Ascending aorta (tissue), 2 donors: ENCODE measurements around the gene GADD45G. TPM values are rescaled to one million over a fixed set of nuclear protein-coding genes. Genes with fewer than 3 reads are reported as not detected.

ENCODE experiments used
- DNase-seq, 2 donors: peaks; one replicate each; pipeline ENCODE4 v3.0.0-alpha.2; 2019; ENCODE audit warnings: low spot score in 2 of 2
- H3K27ac ChIP-seq, 2 donors: fragments of 200-600 bp; sonication (generic); one replicate each; pipeline ENCODE4 v1.5.1; 2016 to 2017; ENCODE audit warnings: mild to moderate bottlenecking in 1 of 2
- H3K27me3 ChIP-seq: fragments of 200-600 bp; sonication (generic); one replicate; pipeline ENCODE4 v1.5.1; 2017
- H3K36me3 ChIP-seq, 2 donors: fragments of 200-600 bp; sonication (generic); one replicate each; pipeline ENCODE4 v1.5.1; 2016
- H3K4me1 ChIP-seq, 2 donors: fragments of 200-600 bp; sonication (generic); one replicate each; pipeline ENCODE4 v1.5.1; 2016 to 2017; ENCODE audit warnings: mild to moderate bottlenecking in 1 of 2
- H3K4me3 ChIP-seq, 2 donors: fragments of 200-600 bp; sonication (generic); one replicate each; pipeline ENCODE4 v1.5.1; 2016 to 2017; ENCODE audit warnings: mild to moderate bottlenecking in 1 of 2
- H3K9me3 ChIP-seq, 2 donors: fragments of 200-600 bp; sonication (generic); one replicate each; pipeline ENCODE4 v1.5.1; 2016
- intact Hi-C: fragments of 100-400 bp; cut with DNase I; formaldehyde crosslinking; loops from one replicate; pipeline ENCODE4 v1.15.1; 2023
- total RNA-seq: library from RNA; depleted of rRNA; stranded (reverse); fragments of >200 nt; gene quantifications from one replicate; pipeline ENCODE4 v1.1.0, GENCODE V29; 2016
- TF ChIP-seq, protein P1 (sequence below), 3 experiments: fragments of 200-600 bp in 2 of 3; fragments of 450-650 bp in 1 of 3; sonication (generic) in 2 of 3; IDR thresholded peaks; one replicate each; pipeline ENCODE4 v1.5.1; 2016 to 2019; ENCODE audit warnings: antibody characterized with exemption in 3 of 3, mild to moderate bottlenecking in 1 of 3, moderate library complexity in 1 of 3

Gene GADD45G
- total RNA-seq, 1 donor from 2014 or later: 4.6 TPM

DNA sequence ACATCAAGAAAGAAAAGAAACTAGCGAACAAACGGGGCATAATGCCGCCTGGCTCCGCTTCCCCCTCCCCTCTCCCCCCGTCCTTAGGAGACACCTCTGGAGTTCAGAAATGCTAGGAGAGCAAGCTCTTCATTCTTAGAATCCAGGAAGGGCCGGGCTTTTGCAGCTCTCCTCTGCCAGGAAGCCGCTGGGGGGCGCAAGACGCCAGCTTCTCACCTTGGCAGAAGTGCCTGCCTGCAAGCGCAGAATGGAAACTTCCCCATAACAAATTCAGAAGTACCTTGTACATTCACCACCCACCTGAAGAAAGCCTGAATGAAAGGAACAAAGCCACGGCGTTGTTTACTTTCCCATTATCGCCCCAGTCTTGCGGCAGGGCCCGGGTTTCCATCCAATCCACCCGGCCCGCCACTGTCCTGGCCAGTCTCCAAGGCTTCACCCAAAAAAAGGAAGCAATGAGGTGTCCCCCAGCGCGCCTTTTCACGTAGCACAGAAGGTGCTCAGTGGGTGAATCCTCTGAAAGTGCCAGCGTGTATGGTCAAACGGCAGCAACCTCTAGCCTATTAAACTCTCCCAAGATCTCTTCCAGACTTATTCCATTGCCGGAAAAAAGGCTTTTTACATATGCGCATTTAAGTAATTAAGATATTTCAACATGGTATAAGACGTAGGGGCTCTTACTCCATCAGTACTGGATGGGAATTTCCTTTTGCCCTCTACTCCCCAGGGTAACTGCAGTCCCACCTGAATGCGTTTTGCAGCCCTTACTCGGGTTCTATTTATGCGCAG is 1.6 kb upstream of the GADD45G start:
- Histone ChIP-seq H3K4me3 (peak overlapping the region; percentile 81 to 91), H3K4me1 (peaks cover 9 to 24% of the 10 kb centered on the region in 2 donors), H3K9me3 (no peaks in the 10 kb centered on the region), H3K27ac (peak overlapping the region; percentile 97), H3K36me3 (no peaks in the 10 kb centered on the region), H3K27me3 (no peaks in the 10 kb centered on the region)
- DNase-seq: peak; percentile 43 to 92
- TF ChIP-seq, protein P1, sequence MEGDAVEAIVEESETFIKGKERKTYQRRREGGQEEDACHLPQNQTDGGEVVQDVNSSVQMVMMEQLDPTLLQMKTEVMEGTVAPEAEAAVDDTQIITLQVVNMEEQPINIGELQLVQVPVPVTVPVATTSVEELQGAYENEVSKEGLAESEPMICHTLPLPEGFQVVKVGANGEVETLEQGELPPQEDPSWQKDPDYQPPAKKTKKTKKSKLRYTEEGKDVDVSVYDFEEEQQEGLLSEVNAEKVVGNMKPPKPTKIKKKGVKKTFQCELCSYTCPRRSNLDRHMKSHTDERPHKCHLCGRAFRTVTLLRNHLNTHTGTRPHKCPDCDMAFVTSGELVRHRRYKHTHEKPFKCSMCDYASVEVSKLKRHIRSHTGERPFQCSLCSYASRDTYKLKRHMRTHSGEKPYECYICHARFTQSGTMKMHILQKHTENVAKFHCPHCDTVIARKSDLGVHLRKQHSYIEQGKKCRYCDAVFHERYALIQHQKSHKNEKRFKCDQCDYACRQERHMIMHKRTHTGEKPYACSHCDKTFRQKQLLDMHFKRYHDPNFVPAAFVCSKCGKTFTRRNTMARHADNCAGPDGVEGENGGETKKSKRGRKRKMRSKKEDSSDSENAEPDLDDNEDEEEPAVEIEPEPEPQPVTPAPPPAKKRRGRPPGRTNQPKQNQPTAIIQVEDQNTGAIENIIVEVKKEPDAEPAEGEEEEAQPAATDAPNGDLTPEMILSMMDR (IDR thresholded peaks at IDR 0.05): peak; percentile 78 to 92 (median 86)
- intact Hi-C loops: loop anchor here (1.0 to 5.0 kb wide), 2 partner anchors 339 to 499 kb away; no protein-coding TSS in a partner anchor

DNA sequence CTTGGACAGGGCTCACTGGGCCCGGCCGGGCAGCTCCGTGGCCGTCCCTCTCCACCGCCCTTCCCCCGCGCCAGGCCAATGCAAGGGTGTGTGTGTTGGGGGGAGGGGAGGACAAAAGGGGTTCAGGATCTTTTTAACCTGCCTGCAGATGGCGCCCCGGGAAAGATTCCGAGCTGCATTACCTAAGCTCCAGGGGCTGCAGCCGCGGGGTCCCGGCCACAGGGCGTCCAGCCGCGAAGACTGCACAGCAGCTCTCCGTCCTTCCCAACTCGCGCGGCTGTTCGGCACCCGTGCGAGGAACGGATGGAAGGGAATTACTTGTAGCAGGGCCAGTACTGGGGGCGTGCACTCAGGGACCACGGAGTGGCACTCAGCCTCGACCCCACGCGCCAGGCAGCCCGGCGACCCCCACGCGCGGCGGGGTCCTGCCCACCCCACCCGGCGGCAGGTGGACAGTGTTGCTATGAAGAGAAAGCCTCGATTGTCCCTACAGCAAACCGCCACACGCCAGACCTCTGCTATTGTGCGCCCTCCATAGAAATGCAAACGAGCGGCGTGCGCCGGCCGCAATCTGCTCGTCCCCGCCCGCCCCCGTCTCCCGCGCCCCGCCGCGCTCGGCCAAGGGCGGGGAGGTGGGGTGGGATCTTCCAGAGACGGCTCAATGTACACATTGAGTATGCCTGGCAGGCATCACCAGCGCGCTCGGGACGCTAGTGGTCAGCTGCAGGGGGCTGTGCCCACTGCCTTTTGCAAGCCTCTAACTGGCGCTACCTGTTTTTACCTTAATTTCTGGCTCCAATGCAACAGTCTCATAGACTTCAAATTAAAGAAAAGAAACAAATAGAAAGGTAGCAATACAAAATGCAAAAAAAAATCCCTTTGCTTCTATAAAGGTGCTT is 796 bp upstream of the GADD45G start:
- DNase-seq: peak in 1 of 2 donors; percentile 74
- Histone ChIP-seq H3K27ac (peak overlapping the region; percentile 97), H3K9me3 (no peaks in the 10 kb centered on the region), H3K27me3 (no peaks in the 10 kb centered on the region), H3K36me3 (no peaks in the 10 kb centered on the region), H3K4me1 (peaks cover 9 to 24% of the 10 kb centered on the region in 2 donors), H3K4me3 (peak overlapping the region; percentile 81 to 91)
- TF ChIP-seq, protein P1 (IDR thresholded peaks at IDR 0.05): peak in 2 of 3 experiments; percentile 26 to 42
- intact Hi-C loops: loop anchor here (1.0 to 5.0 kb wide), 3 partner anchors 338 to 498 kb away; no protein-coding TSS in a partner anchor

DNA sequence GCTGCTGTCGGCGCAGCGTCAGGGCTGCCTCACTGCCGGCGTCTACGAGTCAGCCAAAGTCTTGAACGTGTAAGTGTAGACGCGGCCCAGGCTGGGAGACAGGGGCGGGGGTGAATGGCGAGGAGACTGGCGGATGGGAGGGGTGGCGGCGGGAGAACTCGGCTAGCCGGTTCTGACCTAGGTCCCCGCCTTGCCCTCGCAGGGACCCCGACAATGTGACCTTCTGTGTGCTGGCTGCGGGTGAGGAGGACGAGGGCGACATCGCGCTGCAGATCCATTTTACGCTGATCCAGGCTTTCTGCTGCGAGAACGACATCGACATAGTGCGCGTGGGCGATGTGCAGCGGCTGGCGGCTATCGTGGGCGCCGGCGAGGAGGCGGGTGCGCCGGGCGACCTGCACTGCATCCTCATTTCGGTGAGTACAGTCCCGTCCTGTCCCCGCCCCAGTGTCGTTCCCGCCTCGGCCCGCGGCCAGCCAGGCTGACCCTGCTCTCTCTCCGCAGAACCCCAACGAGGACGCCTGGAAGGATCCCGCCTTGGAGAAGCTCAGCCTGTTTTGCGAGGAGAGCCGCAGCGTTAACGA is 745 bp downstream of the GADD45G start:
- Histone ChIP-seq H3K4me3 (peak overlapping the region; percentile 81 to 91), H3K36me3 (no peaks in the 10 kb centered on the region), H3K27ac (peak overlapping the region; percentile 97), H3K4me1 (peaks cover 9 to 24% of the 10 kb centered on the region in 2 donors), H3K27me3 (no peaks in the 10 kb centered on the region), H3K9me3 (no peaks in the 10 kb centered on the region)
- intact Hi-C loops: loop anchor here (1.0 to 5.0 kb wide), 6 partner anchors 29 to 1757 kb away; partner anchors contain the start of gene AUH
- DNase-seq: peak in 1 of 2 donors; percentile 82
- TF ChIP-seq, protein P1 (IDR thresholded peaks at IDR 0.05): no peak

DNA sequence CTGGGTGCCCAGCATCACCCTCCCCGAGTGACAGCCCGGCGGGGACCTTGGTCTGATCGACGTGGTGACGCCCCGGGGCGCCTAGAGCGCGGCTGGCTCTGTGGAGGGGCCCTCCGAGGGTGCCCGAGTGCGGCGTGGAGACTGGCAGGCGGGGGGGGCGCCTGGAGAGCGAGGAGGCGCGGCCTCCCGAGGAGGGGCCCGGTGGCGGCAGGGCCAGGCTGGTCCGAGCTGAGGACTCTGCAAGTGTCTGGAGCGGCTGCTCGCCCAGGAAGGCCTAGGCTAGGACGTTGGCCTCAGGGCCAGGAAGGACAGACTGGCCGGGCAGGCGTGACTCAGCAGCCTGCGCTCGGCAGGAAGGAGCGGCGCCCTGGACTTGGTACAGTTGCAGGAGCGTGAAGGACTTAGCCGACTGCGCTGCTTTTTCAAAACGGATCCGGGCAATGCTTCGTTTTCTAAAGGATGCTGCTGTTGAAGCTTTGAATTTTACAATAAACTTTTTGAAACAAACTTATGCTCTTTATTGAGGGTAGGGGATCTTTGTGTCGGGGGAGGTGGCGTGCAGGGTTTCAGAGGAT is 1.3 kb downstream of the GADD45G start:
- no peaks in the 10 kb centered on the region for H3K36me3 ChIP-seq
- peak overlapping the region; percentile 81 to 91 for H3K4me3 ChIP-seq
- peak; percentile 35 to 91 for DNase-seq
- TF ChIP-seq, protein P1 (IDR thresholded peaks at IDR 0.05): no peak
- H3K4me1 ChIP-seq: peaks cover 9 to 24% of the 10 kb centered on the region in 2 donors
- peak overlapping the region; percentile 97 for H3K27ac ChIP-seq
- no peaks in the 10 kb centered on the region for H3K9me3 ChIP-seq
- intact Hi-C loops: loop anchor here (1.0 to 5.0 kb wide), 4 partner anchors 29 to 1756 kb away; partner anchors contain the start of gene AUH
- H3K27me3 ChIP-seq: no peaks in the 10 kb centered on the region
